ENCODE measurements around the gene SCARF1. TPM values are rescaled to one million over a fixed set of nuclear protein-coding genes. Genes with fewer than 3 reads are reported as not detected.
A peak's percentile ranks its signal among the peaks of the same experiment; 100 is the strongest.

The SCARF1 gene
- total RNA-seq, 1 experiment from 2014 or later = 0.73 TPM

GRCh38 chr17:1651559-1651844 is 6.0 kb upstream of the SCARF1 start:
- no peak overlapping the region for H3K9ac ChIP-seq (ENCODE audit: low read length)
- intact Hi-C loops (cut with micrococcal nuclease) = no loop called here
- ChIA-PET POLR2A (ENCODE audit: unreplicated experiment) (no interaction called here), CTCF (no interaction called here)
- no peak overlapping the region for H2AFZ ChIP-seq (ENCODE audit: low read length)
- no peaks in the 10 kb centered on the region for H3F3A ChIP-seq (ENCODE audit: low read length, unreplicated experiment)
- no peaks in the 10 kb centered on the region for H3K9me2 ChIP-seq (replicated peaks; ENCODE audit: low read length)
- no TSS peak for BruUV-seq (replicated peaks)
- H3K27me3 ChIP-seq (ENCODE audit: low read length) = no peaks in the 10 kb centered on the region
- DNase-seq (no peak), ATAC-seq (no peak)
- peaks cover 12% of the 10 kb centered on the region for H3K4me1 ChIP-seq (ENCODE audit: insufficient read depth, low read length)
- no peak overlapping the region for H3K4me2 ChIP-seq (ENCODE audit: low read length)
- H3K79me2 ChIP-seq (ENCODE audit: low read length) = no peaks in the 10 kb centered on the region
- TF ChIP-seq, protein P1, sequence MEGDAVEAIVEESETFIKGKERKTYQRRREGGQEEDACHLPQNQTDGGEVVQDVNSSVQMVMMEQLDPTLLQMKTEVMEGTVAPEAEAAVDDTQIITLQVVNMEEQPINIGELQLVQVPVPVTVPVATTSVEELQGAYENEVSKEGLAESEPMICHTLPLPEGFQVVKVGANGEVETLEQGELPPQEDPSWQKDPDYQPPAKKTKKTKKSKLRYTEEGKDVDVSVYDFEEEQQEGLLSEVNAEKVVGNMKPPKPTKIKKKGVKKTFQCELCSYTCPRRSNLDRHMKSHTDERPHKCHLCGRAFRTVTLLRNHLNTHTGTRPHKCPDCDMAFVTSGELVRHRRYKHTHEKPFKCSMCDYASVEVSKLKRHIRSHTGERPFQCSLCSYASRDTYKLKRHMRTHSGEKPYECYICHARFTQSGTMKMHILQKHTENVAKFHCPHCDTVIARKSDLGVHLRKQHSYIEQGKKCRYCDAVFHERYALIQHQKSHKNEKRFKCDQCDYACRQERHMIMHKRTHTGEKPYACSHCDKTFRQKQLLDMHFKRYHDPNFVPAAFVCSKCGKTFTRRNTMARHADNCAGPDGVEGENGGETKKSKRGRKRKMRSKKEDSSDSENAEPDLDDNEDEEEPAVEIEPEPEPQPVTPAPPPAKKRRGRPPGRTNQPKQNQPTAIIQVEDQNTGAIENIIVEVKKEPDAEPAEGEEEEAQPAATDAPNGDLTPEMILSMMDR (conservative IDR thresholded peaks at IDR 0.05; ENCODE audit: low read depth, low read length) = no peak
- TF ChIP-seq EZH2 (IDR thresholded peaks at IDR 0.05; ENCODE audit: low read length, unreplicated experiment) = no peak
- no peak for TF ChIP-seq EZH2phosphoT487 (IDR thresholded peaks at IDR 0.05; ENCODE audit: borderline replicate concordance, low read length)
- peaks cover 30% of the 10 kb centered on the region for H3K36me3 ChIP-seq (ENCODE audit: low read depth, low read length)
- no peak overlapping the region for H3K4me3 ChIP-seq (ENCODE audit: low read length)
- H3K27ac ChIP-seq (ENCODE audit: low read length) = no peak overlapping the region
- no peaks in the 10 kb centered on the region for H3K9me3 ChIP-seq (ENCODE audit: low read length)
- H4K20me1 ChIP-seq (ENCODE audit: low read length) = no peaks in the 10 kb centered on the region

GRCh38 chr17:1650731-1651558 is 5.4 kb upstream of the SCARF1 start:
- Histone ChIP-seq H3K27me3 (ENCODE audit: low read length) (no peaks in the 10 kb centered on the region), H3K36me3 (ENCODE audit: low read depth, low read length) (peaks cover 25% of the 10 kb centered on the region), H3K27ac (ENCODE audit: low read length) (no peak overlapping the region), H3K4me1 (ENCODE audit: insufficient read depth, low read length) (peaks cover 12% of the 10 kb centered on the region), H3K9ac (ENCODE audit: low read length) (no peak overlapping the region), H3K4me2 (ENCODE audit: low read length) (no peak overlapping the region), H3K4me3 (ENCODE audit: low read length) (no peak overlapping the region), H2AFZ (ENCODE audit: low read length) (no peak overlapping the region), H3K9me2 (replicated peaks; ENCODE audit: low read length) (no peaks in the 10 kb centered on the region), H3K79me2 (ENCODE audit: low read length) (no peaks in the 10 kb centered on the region), H4K20me1 (ENCODE audit: low read length) (no peaks in the 10 kb centered on the region), H3F3A (ENCODE audit: low read length, unreplicated experiment) (no peaks in the 10 kb centered on the region), H3K9me3 (ENCODE audit: low read length) (no peaks in the 10 kb centered on the region)
- intact Hi-C loops (cut with micrococcal nuclease) = no loop called here
- no peak for DNase-seq
- TF ChIP-seq EZH2phosphoT487 (IDR thresholded peaks at IDR 0.05; ENCODE audit: borderline replicate concordance, low read length) = no peak
- TF ChIP-seq, protein P1 (conservative IDR thresholded peaks at IDR 0.05; ENCODE audit: low read depth, low read length) = no peak
- no peak for TF ChIP-seq EZH2 (IDR thresholded peaks at IDR 0.05; ENCODE audit: low read length, unreplicated experiment)
- TSS peak; percentile 27 for BruUV-seq (replicated peaks)
- ChIA-PET POLR2A (ENCODE audit: unreplicated experiment) (no interaction called here), CTCF (no interaction called here)
- no peak for ATAC-seq
